GM12878 (cell line): Measurements from ENCODE around the gene THYN1. TPM values are rescaled to one million over a fixed set of nuclear protein-coding genes. Genes with fewer than 3 reads are reported as not detected.

Experiments
- ATAC-seq: fragments of 200-7000 bp; cut with Tn5 transposase; 3 replicates; pipeline ENCODE4 v1.9.1; 2020; ENCODE audit warnings: mild to moderate bottlenecking, moderate library complexity
- BruUV-seq: library from RNA; stranded (reverse); fragments of 400-500 nt; replicated peaks from 2 replicates; lab custom pipeline; 2021; lab: Mats Ljungman, UMichigan
- CTCF ChIA-PET: fragments of 300-600 bp; sonication (Branson Sonifier 250); formaldehyde crosslinking; extraction: SDS; loops from one replicate; lab custom pipeline; 2021; ENCODE audit warnings: inconsistent platforms; lab: Yijun Ruan, JAX
- POLR2A ChIA-PET: fragments of 350-600 bp; formaldehyde crosslinking; extraction: SDS; loops from one replicate; lab custom pipeline; 2021; ENCODE audit warnings: inconsistent platforms; lab: Charles Lee
- RAD21 ChIA-PET: fragments of 300-600 bp; sonication (Branson Sonifier 250); formaldehyde crosslinking; loops from one replicate; lab custom pipeline; 2023; ENCODE audit warnings: antibody characterized with exemption; ENCODE audit not compliant: unreplicated experiment; lab: Charles Lee
- SMC1A ChIA-PET: fragments of 300-600 bp; sonication (Branson Sonifier 250); formaldehyde crosslinking; loops from one replicate; lab custom pipeline; 2023; ENCODE audit not compliant: unreplicated experiment, uncharacterized antibody; lab: Charles Lee
- DNase-seq: peaks from one replicate; pipeline ENCODE4 v3.0.0-alpha.2; 2011; ENCODE audit warnings: low read depth, low spot score
- FAIRE-seq: peaks from 3 replicates; lab custom pipeline; 2011; peaks lifted over from hg19 to GRCh38; lab: Jason Lieb, UNC
- H2AFZ ChIP-seq: 2 replicates; pipeline ENCODE4 v1.6.0; 2011; ENCODE audit warnings: low read depth, low read length, control low read depth; ENCODE audit not compliant: control insufficient read depth
- H3K27ac ChIP-seq: 2 replicates; pipeline ENCODE4 v1.5.1; 2011; ENCODE audit warnings: control low read depth; ENCODE audit not compliant: control insufficient read depth, insufficient read depth
- H3K27me3 ChIP-seq, 2 experiments: replicated peaks in 1 of 2; 2 replicates each; pipeline versions ENCODE4 v1.6.0 to v1.6.1; 2011; ENCODE audit warnings: low read length in 1 of 2; ENCODE audit not compliant: control insufficient read depth in 2 of 2, insufficient read depth in 2 of 2
- H3K36me3 ChIP-seq, 2 experiments: 2 replicates each; pipeline ENCODE4 v1.5.1; 2011; ENCODE audit warnings: low read length in 1 of 2; ENCODE audit not compliant: control insufficient read depth in 2 of 2, insufficient read depth in 2 of 2
- H3K4me1 ChIP-seq: 2 replicates; pipeline ENCODE4 v1.6.1; 2011; ENCODE audit warnings: mild to moderate bottlenecking, low read length, moderate library complexity, mixed read lengths; ENCODE audit not compliant: control insufficient read depth, insufficient read depth
- H3K4me2 ChIP-seq: 2 replicates; pipeline ENCODE4 v1.6.0; 2011; ENCODE audit warnings: control low read depth; ENCODE audit not compliant: control insufficient read depth, insufficient read depth
- H3K4me3 ChIP-seq: fragments of 200-600 bp; sonication (generic); 2 replicates; pipeline ENCODE4 v1.5.1; 2016
- H3K79me2 ChIP-seq: 2 replicates; pipeline ENCODE4 v1.6.0; 2011; ENCODE audit warnings: low read length; ENCODE audit not compliant: control insufficient read depth, insufficient read depth
- H3K9ac ChIP-seq: 2 replicates; pipeline ENCODE4 v1.8.0; 2011; ENCODE audit warnings: low read length, control low read depth, mixed read lengths; ENCODE audit not compliant: control insufficient read depth, insufficient read depth
- H3K9me3 ChIP-seq: replicated peaks from 3 replicates; pipeline ENCODE4 v1.5.1; 2011; ENCODE audit warnings: mild to moderate bottlenecking, low read length; ENCODE audit not compliant: control insufficient read depth, insufficient read depth
- H4K20me1 ChIP-seq: 2 replicates; pipeline ENCODE4 v1.6.0; 2011; ENCODE audit not compliant: control insufficient read depth, insufficient read depth
- ASH2L ChIP-seq: fragments of 300-600, 200-600 bp; sonication (generic); IDR thresholded peaks from 2 replicates; pipeline ENCODE4 v1.6.1; 2017; ENCODE audit warnings: low read depth, mild to moderate bottlenecking, borderline replicate concordance
- CEBPB ChIP-seq, 2 experiments: fragments of 150-350 bp in 1 of 2; IDR thresholded peaks; 2 replicates each; pipeline ENCODE4 v1.6.1; 2012 to 2014; ENCODE audit warnings: low read depth in 2 of 2, low read length in 2 of 2, borderline replicate concordance in 1 of 2, inconsistent platforms in 1 of 2
- CREM ChIP-seq: IDR thresholded peaks from 2 replicates; pipeline ENCODE4 v1.6.1; 2014; ENCODE audit warnings: antibody characterized with exemption, low read depth
- ELK1 ChIP-seq: IDR thresholded peaks from 2 replicates; pipeline ENCODE4 v1.6.1; 2012; ENCODE audit warnings: low read depth, low read length, improper control_type of control experiment
- GATAD2B ChIP-seq: fragments of 450-650 bp; conservative IDR thresholded peaks from 2 replicates; pipeline ENCODE4 v1.6.1; 2017; ENCODE audit warnings: low read depth, mild to moderate bottlenecking, moderate library complexity
- HDAC2 ChIP-seq: fragments of 200-600 bp; sonication (generic); IDR thresholded peaks from 2 replicates; pipeline ENCODE4 v1.6.1; 2017
- KLF5 ChIP-seq: fragments of 450-650 bp; IDR thresholded peaks from 2 replicates; pipeline ENCODE4 v1.6.1; 2014; ENCODE audit warnings: mild to moderate bottlenecking; ENCODE audit not compliant: partially characterized antibody
- MXI1 ChIP-seq: fragments of 150-350 bp; IDR thresholded peaks from 2 replicates; pipeline ENCODE4 v1.6.1; 2011; ENCODE audit warnings: low read depth, mild to moderate bottlenecking, inconsistent platforms, low read length, improper control_type of control experiment
- NBN ChIP-seq: fragments of 450-650 bp; IDR thresholded peaks from 2 replicates; pipeline ENCODE4 v1.6.1; 2016
- NFIC ChIP-seq: IDR thresholded peaks from 2 replicates; pipeline ENCODE4 v1.6.1; 2012; ENCODE audit warnings: low read depth, mild to moderate bottlenecking, inconsistent platforms, low read length, moderate library complexity
- PAX5 ChIP-seq: IDR thresholded peaks from 2 replicates; pipeline ENCODE4 v1.6.1; 2011; ENCODE audit warnings: low read depth, low read length, borderline replicate concordance
- POU2F2 ChIP-seq: IDR thresholded peaks from 3 replicates; pipeline ENCODE4 v1.6.1; 2011; ENCODE audit warnings: low read depth, mild to moderate bottlenecking, low read length, borderline replicate concordance
- TCF12 ChIP-seq: IDR thresholded peaks from 2 replicates; pipeline ENCODE4 v1.6.1; 2011; ENCODE audit warnings: low read depth, mild to moderate bottlenecking, low read length
- ZBTB40 ChIP-seq: fragments of 450-650 bp; IDR thresholded peaks from 2 replicates; pipeline ENCODE4 v1.6.1; 2016; ENCODE audit warnings: mild to moderate bottlenecking, moderate library complexity, borderline replicate concordance
- ZNF207 ChIP-seq: fragments of 450-650 bp; IDR thresholded peaks from 2 replicates; pipeline ENCODE4 v1.6.1; 2014; ENCODE audit warnings: antibody characterized with exemption, mild to moderate bottlenecking, borderline replicate concordance
- WGBS: methylation state at CpG from one replicate; pipeline ENCODE4 v1.1.6; 2016; ENCODE audit warnings: low lambda C conversion rate; ENCODE audit not compliant: insufficient replicate concordance, insufficient coverage; ENCODE audit errors: missing lambda C conversion rate; 5-methylcytosine and 5-hydroxymethylcytosine counted together
- in situ Hi-C: fragments of 300-500 bp; cut with MboI; formaldehyde crosslinking; loops from 9 replicates; pipeline ENCODE4 v1.14.3; 2018; ENCODE audit warnings: mixed read lengths
- intact Hi-C: fragments of 100-400 bp; cut with micrococcal nuclease; formaldehyde crosslinking; loops from one replicate; pipeline ENCODE4 v1.14.2; 2022; ENCODE audit not compliant: unreplicated experiment
- polyA plus RNA-seq, 11 experiments: library from polyadenylated mRNA; depleted of rRNA in 4 of 11; unstranded in 6 of 11; stranded (reverse) in 5 of 11; fragments of >200 nt; fragmentation: Nextera tagmentation in 4 of 11; fragmentation: Illumina TruSeq in 1 of 11; extraction: Ambion mirVana in 4 of 11; extraction: Trizol in 1 of 11; gene quantifications; 1 replicate in 1 of 11; 2 replicates in 10 of 11; pipeline versions ENCODE4 v1.2.1 to v1.2.3, GENCODE V29; 2011 to 2016; ENCODE audit warnings: inconsistent platforms in 2 of 11, missing spikeins in 2 of 11, low read depth in 1 of 11
- total RNA-seq, 4 experiments: library from RNA; depleted of rRNA in 3 of 4; stranded (reverse); fragments of >200 nt in 3 of 4; fragmentation: Illumina TruSeq in 1 of 4; extraction: Trizol in 1 of 4; gene quantifications; 2 replicates each; pipeline versions ENCODE4 v1.2.1 to v1.2.3, GENCODE V29; 2013 to 2021

THYN1 gene
- total and polyA plus RNA-seq, 10 of the 15 experiments (the other 5 are each of a cell fraction or from before 2014, with no cell fraction given): 45.7 to 221 (median 96.3) TPM

GRCh38 chr11:134271978-134272377 is 18.8 kb upstream of the THYN1 start:
- BruUV-seq: no TSS peak
- peaks cover 6% of the 10 kb centered on the region for H3K4me1 ChIP-seq
- SMC1A ChIA-PET: no interaction called here

More at GRCh38 chr11:134271978-134272377, 18.8 kb upstream of the THYN1 start:
- Histone ChIP-seq H3K27ac (no peak overlapping the region), H3K4me2 (no peak overlapping the region), H3K79me2 (no peaks in the 10 kb centered on the region), H3K27me3 (peaks cover 4 to 17% of the 10 kb centered on the region in 2 experiments), H3K4me3 (no peak overlapping the region), H4K20me1 (no peaks in the 10 kb centered on the region), H3K9ac (no peak overlapping the region), H2AFZ (no peak overlapping the region), H3K36me3 (no peaks in the 10 kb centered on the region), H3K9me3 (no peaks in the 10 kb centered on the region)
- FAIRE-seq: no peak
- CTCF ChIA-PET: interaction anchor here (2.8 kb wide), 1 partner anchor 10 kb away, joined by 15 read pairs; no protein-coding TSS in a partner anchor
- TF ChIP-seq TCF12 (no peak), NFIC (no peak), ELK1 (no peak), CREM (no peak), ZNF207 (no peak), ZBTB40 (no peak), HDAC2 (no peak), POU2F2 (no peak), NBN (no peak), MXI1 (no peak), GATAD2B (no peak), ASH2L (no peak), CEBPB (IDR thresholded peaks at IDR 0.05; ENCODE audit: borderline replicate concordance in 1 of 2, low read depth in 2 of 2, low read length in 2 of 2) (no peak), PAX5 (no peak), KLF5 (no peak)
- no peak for ATAC-seq
- RAD21 ChIA-PET: no interaction called here
- in situ Hi-C loops (no loop called here), intact Hi-C loops (no loop called here)
- no peak for DNase-seq
- POLR2A ChIA-PET: no interaction called here
- 78% methylated on average over 4 of the region's 4 CpGs for WGBS
